Activated CD8-positive, alpha-beta memory T cell treated with anti-CD3 and anti-CD28 coated beads, Interleukin-2, amount 10 ng/mL, durations not matched to agents 7 days and 5 days (primary cell): Measurements from ENCODE around the gene ICAM2. TPM values are rescaled to one million over a fixed set of nuclear protein-coding genes. Genes with fewer than 3 reads are reported as not detected.
"Not testable (repeated sequence)": the region's sequence is repeated elsewhere in the genome, so short reads cannot be mapped to it uniquely, and the experiment has no call there.

Experiments
- ATAC-seq: fragments of 150-1000 bp; cut with Tn5 transposase; one replicate; pipeline ENCODE4 v1.10.0; 2021; ENCODE audit warnings: moderate library complexity
- CTCF ChIA-PET: fragments of 350-600 bp; sonication (Branson Sonifier 250); formaldehyde crosslinking; loops from one replicate; lab custom pipeline; 2021; ENCODE audit warnings: antibody characterized with exemption; lab: Charles Lee
- DNase-seq: peaks from one replicate; pipeline ENCODE4 v3.0.0-alpha.2; 2020
- H3K27ac Mint-ChIP-seq: one replicate; pipeline ENCODE4 v1.8.0; 2021; ENCODE audit warnings: mild to moderate bottlenecking, mixed read lengths
- H3K27me3 Mint-ChIP-seq: one replicate; pipeline ENCODE4 v1.8.0; 2021; ENCODE audit warnings: mixed read lengths
- H3K36me3 Mint-ChIP-seq: one replicate; pipeline ENCODE4 v1.8.0; 2021; ENCODE audit warnings: mild to moderate bottlenecking, mixed read lengths
- H3K4me1 Mint-ChIP-seq: one replicate; pipeline ENCODE4 v1.8.0; 2021; ENCODE audit warnings: mixed read lengths
- H3K4me3 Mint-ChIP-seq: one replicate; pipeline ENCODE4 v1.8.0; 2021; ENCODE audit warnings: mild to moderate bottlenecking, moderate library complexity, mixed read lengths
- H3K9me3 Mint-ChIP-seq: one replicate; pipeline ENCODE4 v1.8.0; 2022; ENCODE audit warnings: low read depth, mixed read lengths
- total RNA-seq, 2 experiments: library from RNA; stranded (reverse); gene quantifications; one replicate each; pipeline ENCODE4 v1.2.3, GENCODE V29; 2021

Gene ICAM2
- total RNA-seq, 2 experiments from 2014 or later, result 39.0 to 40.6 TPM

GRCh38 chr17:63985387-63986140, 34.9 kb downstream of the ICAM2 start:
- CTCF ChIA-PET, result interaction anchor here (0.8 to 4.9 kb wide), 12 partner anchors 9 to 148 kb away, joined by 3 to 36 read pairs (median 6); partner anchors contain the start of genes CD79B, CSHL1 and GH1
- peak overlapping the region; percentile 72 for H3K27ac Mint-ChIP-seq
- peaks cover 21% of the 10 kb centered on the region for H3K4me1 Mint-ChIP-seq
- peaks cover 9% of the 10 kb centered on the region for H3K9me3 Mint-ChIP-seq
- ATAC-seq (peak; percentile 30), DNase-seq (no peak)
- peaks cover 4% of the 10 kb centered on the region for H3K36me3 Mint-ChIP-seq
- no peaks in the 10 kb centered on the region for H3K27me3 Mint-ChIP-seq
- no peak overlapping the region for H3K4me3 Mint-ChIP-seq

- CTCF ChIA-PET, result interaction anchor here (0.8 to 4.9 kb wide), 12 partner anchors 8 to 149 kb away, joined by 3 to 36 read pairs (median 6); partner anchors contain the start of genes CD79B, CSHL1 and GH1
- Mint-ChIP-seq H3K36me3 (peaks cover 4% of the 10 kb centered on the region), H3K9me3 (peaks cover 9% of the 10 kb centered on the region), H3K27me3 (no peaks in the 10 kb centered on the region), H3K27ac (peak overlapping the region; percentile 72), H3K4me3 (no peak overlapping the region), H3K4me1 (peaks cover 15% of the 10 kb centered on the region)
- ATAC-seq, result peak; percentile 83
- peak; percentile 67 for DNase-seq
These were observed 35.6 kb downstream of the ICAM2 start for GRCh38 chr17:63984651-63985386.

GRCh38 chr17:63984236-63984635, 36.2 kb downstream of the ICAM2 start:
- no peak overlapping the region for H3K4me3 Mint-ChIP-seq
- peaks cover 4% of the 10 kb centered on the region for H3K36me3 Mint-ChIP-seq
- peaks cover 15% of the 10 kb centered on the region for H3K4me1 Mint-ChIP-seq
- no peak for DNase-seq
- H3K9me3 Mint-ChIP-seq, result peaks cover 9% of the 10 kb centered on the region
- CTCF ChIA-PET, result interaction anchor here (1.0 to 4.9 kb wide), 7 partner anchors 22 to 65 kb away, joined by 3 to 36 read pairs (median 7); partner anchors contain the start of genes CD79B and GH1
- no peak for ATAC-seq
- no peaks in the 10 kb centered on the region for H3K27me3 Mint-ChIP-seq
- no peak overlapping the region for H3K27ac Mint-ChIP-seq

- CTCF ChIA-PET, result interaction anchor here (0.9 to 2.5 kb wide), 5 partner anchors 37 to 150 kb away, joined by 3 to 10 read pairs (median 5); partner anchors contain the start of gene GH1
- no peak for DNase-seq
- Mint-ChIP-seq H3K9me3 (peaks cover 9% of the 10 kb centered on the region), H3K27me3 (no peaks in the 10 kb centered on the region), H3K4me1 (peaks cover 15% of the 10 kb centered on the region), H3K4me3 (no peak overlapping the region), H3K27ac (no peak overlapping the region), H3K36me3 (peaks cover 4% of the 10 kb centered on the region)
- no peak for ATAC-seq
These were observed 37.1 kb downstream of the ICAM2 start for GRCh38 chr17:63983320-63983719.

GRCh38 chr17:63982641-63983040, 37.8 kb downstream of the ICAM2 start:
- not testable (repeated sequence) for H3K36me3 Mint-ChIP-seq, DNase-seq, H3K4me3 Mint-ChIP-seq, H3K27ac Mint-ChIP-seq, H3K9me3 Mint-ChIP-seq, ATAC-seq, H3K27me3 Mint-ChIP-seq
- CTCF ChIA-PET, result interaction anchor here (0.7 to 2.5 kb wide), 5 partner anchors 11 to 117 kb away, joined by 3 to 9 read pairs (median 5); partner anchors contain the start of gene GH1
- peaks cover 15% of the 10 kb centered on the region for H3K4me1 Mint-ChIP-seq

- no peak overlapping the region for H3K27ac Mint-ChIP-seq
- DNase-seq (no peak), ATAC-seq (no peak)
- peaks cover 15% of the 10 kb centered on the region for H3K27me3 Mint-ChIP-seq
- no peak overlapping the region for H3K4me3 Mint-ChIP-seq
- peaks cover 4% of the 10 kb centered on the region for H3K36me3 Mint-ChIP-seq
- CTCF ChIA-PET, result interaction anchor here (0.8 to 1.9 kb wide), 3 partner anchors 12 to 67 kb away, joined by 3 to 5 read pairs (median 4); partner anchors contain the start of gene CSHL1
- H3K9me3 Mint-ChIP-seq, result peaks cover 9% of the 10 kb centered on the region
- peaks cover 13% of the 10 kb centered on the region for H3K4me1 Mint-ChIP-seq
These were observed 41.9 kb downstream of the ICAM2 start for GRCh38 chr17:63978272-63979200.

GRCh38 chr17:63976702-63977101, 43.7 kb downstream of the ICAM2 start:
- H3K36me3 Mint-ChIP-seq, result no peaks in the 10 kb centered on the region
- CTCF ChIA-PET, result interaction anchor here (0.8 to 2.6 kb wide), 7 partner anchors 9 to 57 kb away, joined by 3 to 10 read pairs (median 3); partner anchors contain the start of gene GH1
- peaks cover 15% of the 10 kb centered on the region for H3K27me3 Mint-ChIP-seq
- ATAC-seq (no peak), DNase-seq (no peak)
- no peak overlapping the region for H3K4me3 Mint-ChIP-seq
- H3K4me1 Mint-ChIP-seq, result peaks cover 13% of the 10 kb centered on the region
- no peak overlapping the region for H3K27ac Mint-ChIP-seq
- H3K9me3 Mint-ChIP-seq, result no peaks in the 10 kb centered on the region

- Mint-ChIP-seq H3K4me3 (no peak overlapping the region), H3K36me3 (no peaks in the 10 kb centered on the region), H3K9me3 (no peaks in the 10 kb centered on the region), H3K27ac (no peak overlapping the region), H3K27me3 (peaks cover 15% of the 10 kb centered on the region), H3K4me1 (peaks cover 13% of the 10 kb centered on the region)
- no peak for ATAC-seq
- CTCF ChIA-PET, result interaction anchor here (0.7 to 2.6 kb wide), 9 partner anchors 14 to 81 kb away, joined by 3 to 10 read pairs (median 4); partner anchors contain the start of gene GH1
- no peak for DNase-seq
These were observed 44.8 kb downstream of the ICAM2 start for GRCh38 chr17:63975541-63976092.

GRCh38 chr17:63974594-63975192, 45.7 kb downstream of the ICAM2 start:
- H3K27me3 Mint-ChIP-seq, result peaks cover 21% of the 10 kb centered on the region
- DNase-seq, result no peak
- H3K9me3 Mint-ChIP-seq, result no peaks in the 10 kb centered on the region
- H3K4me3 Mint-ChIP-seq, result no peak overlapping the region
- ATAC-seq, result no peak
- peaks cover 13% of the 10 kb centered on the region for H3K4me1 Mint-ChIP-seq
- H3K36me3 Mint-ChIP-seq, result no peaks in the 10 kb centered on the region
- CTCF ChIA-PET, result interaction anchor here (0.8 to 2.1 kb wide), 5 partner anchors 13 to 82 kb away, joined by 4 to 5 read pairs (median 4); no protein-coding TSS in a partner anchor
- no peak overlapping the region for H3K27ac Mint-ChIP-seq

GRCh38 chr17:63973930-63974593, 46.4 kb downstream of the ICAM2 start:
- CTCF ChIA-PET, result interaction anchor here (1.1 to 1.6 kb wide), 2 partner anchors 28 to 83 kb away, joined by 4 to 5 read pairs; no protein-coding TSS in a partner anchor
- no peaks in the 10 kb centered on the region for H3K9me3 Mint-ChIP-seq
- no peak overlapping the region for H3K4me3 Mint-ChIP-seq
- no peak overlapping the region for H3K27ac Mint-ChIP-seq
- peaks cover 23% of the 10 kb centered on the region for H3K27me3 Mint-ChIP-seq
- DNase-seq (no peak), ATAC-seq (no peak)
- peaks cover 13% of the 10 kb centered on the region for H3K4me1 Mint-ChIP-seq
- no peaks in the 10 kb centered on the region for H3K36me3 Mint-ChIP-seq

- Mint-ChIP-seq H3K9me3 (no peaks in the 10 kb centered on the region), H3K4me3 (no peak overlapping the region), H3K36me3 (no peaks in the 10 kb centered on the region), H3K27ac (no peak overlapping the region), H3K27me3 (peaks cover 25% of the 10 kb centered on the region), H3K4me1 (peaks cover 13% of the 10 kb centered on the region)
- CTCF ChIA-PET, result no interaction called here
- ATAC-seq, result no peak
- DNase-seq, result no peak
These were observed 47.2 kb downstream of the ICAM2 start for GRCh38 chr17:63973247-63973646.
